ENCODE results near the gene OR10R2. TPM values are rescaled to one million over a fixed set of nuclear protein-coding genes. Genes with fewer than 3 reads are reported as not detected.

OR10R2 gene
- not detected in 5 replicates for total RNA-seq (2022; extraction: Qiagen RNA extraction)

GRCh38 chr1:158471920-158472319 lies at the start of gene OR10R2:
Gene OR10R2, plus strand, starts transcription at chr1:158472220. Its CDS starts 106 bp downstream, at chr1:158472326.

GRCh38 chr1:158426137-158426536 lies 45.9 kb upstream of the OR10R2 start, which contains the start of gene OR10K2:
Gene OR10K2, minus strand, starts transcription at chr1:158426237. Its CDS starts 5,371 bp downstream, at chr1:158420866.

DNA sequence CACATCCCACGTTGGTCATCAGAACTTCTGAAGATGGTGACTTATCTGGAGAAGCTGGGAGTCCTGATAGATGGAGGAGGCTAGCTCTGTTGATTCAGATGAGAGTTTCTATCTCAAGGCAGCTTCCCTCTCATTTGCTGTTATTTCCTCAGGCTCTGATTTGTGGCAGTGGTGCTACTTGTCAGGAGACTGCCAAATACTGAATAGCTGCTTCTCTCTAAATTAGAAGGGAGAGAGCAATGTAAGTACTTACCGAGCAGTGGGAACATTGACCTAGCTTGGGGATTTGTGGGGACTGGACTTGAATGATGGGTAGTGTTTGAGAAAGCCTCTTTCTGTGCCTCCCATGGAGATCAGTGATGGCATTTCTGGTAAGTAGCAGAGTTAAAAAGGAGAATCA lies 10.5 kb upstream of the OR10R2 start, which contains the start of gene OR10K1:
Gene OR10K1, plus strand, starts transcription at position 301 of the 400 bp plus-strand sequence. CDS start 3,728 bp downstream, outside the sequence.

Other genes starting within 250 kb of the OR10R2 start
- not detected in 5 replicates for gene CD1A, start 217.8 kb upstream of the OR10R2 start, total RNA-seq (2022; extraction: Qiagen RNA extraction)
- not detected in 5 replicates for gene CD1C, start 182.3 kb upstream of the OR10R2 start, total RNA-seq (2022; extraction: Qiagen RNA extraction)
- gene CD1B, start 140.7 kb upstream of the OR10R2 start, total RNA-seq (2022; extraction: Qiagen RNA extraction), result not detected in 5 replicates
- gene CD1E, start 118.3 kb upstream of the OR10R2 start, total RNA-seq (2022; extraction: Qiagen RNA extraction), result not detected in 5 replicates
- gene OR10T2, start 72.8 kb upstream of the OR10R2 start, total RNA-seq (2022; extraction: Qiagen RNA extraction), result not detected in 5 replicates
- gene OR10K2, start 46.0 kb upstream of the OR10R2 start, total RNA-seq (2022; extraction: Qiagen RNA extraction), result not detected in 5 replicates
- not detected in 5 replicates for gene OR10K1, start 10.4 kb upstream of the OR10R2 start, total RNA-seq (2022; extraction: Qiagen RNA extraction)
- gene OR6Y1, start 82.2 kb downstream of the OR10R2 start, total RNA-seq (2022; extraction: Qiagen RNA extraction), result not detected in 5 replicates
- not detected in 5 replicates for gene OR6P1, start 98.4 kb downstream of the OR10R2 start, total RNA-seq (2022; extraction: Qiagen RNA extraction)
- not detected in 5 replicates for gene OR10X1, start 107.7 kb downstream of the OR10R2 start, total RNA-seq (2022; extraction: Qiagen RNA extraction)
- not detected in 5 replicates for gene OR10Z1, start 133.0 kb downstream of the OR10R2 start, total RNA-seq (2022; extraction: Qiagen RNA extraction)
- gene SPTA1, start 214.5 kb downstream of the OR10R2 start, total RNA-seq (2022; extraction: Qiagen RNA extraction), result not detected in 5 replicates
- gene OR6K2, start 228.4 kb downstream of the OR10R2 start, total RNA-seq (2022; extraction: Qiagen RNA extraction), result not detected in 5 replicates
- gene OR6K3, start 248.5 kb downstream of the OR10R2 start, total RNA-seq (2022; extraction: Qiagen RNA extraction), result not detected in 5 replicates

Measured in A549 treated with Hydrocortisone at 1 μM for 4 hours (cell line).